Measurements from ENCODE around the gene COX10.

DNA sequence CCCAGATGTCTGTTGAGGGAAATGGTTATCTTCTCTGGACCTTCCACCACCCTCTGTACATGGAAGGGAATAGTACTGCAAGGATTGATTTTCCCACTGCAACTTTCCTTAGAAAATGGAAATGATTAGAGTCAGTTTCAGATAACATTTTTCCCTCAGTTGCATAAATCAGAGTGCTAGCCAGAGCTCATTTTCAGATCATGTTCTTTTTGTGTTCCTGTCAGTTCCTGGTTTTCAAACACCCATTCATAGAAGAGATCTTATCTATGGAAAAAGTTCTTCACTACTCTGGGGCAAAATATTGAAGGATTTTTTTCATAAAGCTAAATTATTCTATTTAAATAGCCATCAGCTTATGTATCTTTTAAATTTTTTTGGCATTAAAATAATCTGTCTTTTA lies 11.7 kb upstream of the COX10 start:
- TF ChIP-seq, protein P1, sequence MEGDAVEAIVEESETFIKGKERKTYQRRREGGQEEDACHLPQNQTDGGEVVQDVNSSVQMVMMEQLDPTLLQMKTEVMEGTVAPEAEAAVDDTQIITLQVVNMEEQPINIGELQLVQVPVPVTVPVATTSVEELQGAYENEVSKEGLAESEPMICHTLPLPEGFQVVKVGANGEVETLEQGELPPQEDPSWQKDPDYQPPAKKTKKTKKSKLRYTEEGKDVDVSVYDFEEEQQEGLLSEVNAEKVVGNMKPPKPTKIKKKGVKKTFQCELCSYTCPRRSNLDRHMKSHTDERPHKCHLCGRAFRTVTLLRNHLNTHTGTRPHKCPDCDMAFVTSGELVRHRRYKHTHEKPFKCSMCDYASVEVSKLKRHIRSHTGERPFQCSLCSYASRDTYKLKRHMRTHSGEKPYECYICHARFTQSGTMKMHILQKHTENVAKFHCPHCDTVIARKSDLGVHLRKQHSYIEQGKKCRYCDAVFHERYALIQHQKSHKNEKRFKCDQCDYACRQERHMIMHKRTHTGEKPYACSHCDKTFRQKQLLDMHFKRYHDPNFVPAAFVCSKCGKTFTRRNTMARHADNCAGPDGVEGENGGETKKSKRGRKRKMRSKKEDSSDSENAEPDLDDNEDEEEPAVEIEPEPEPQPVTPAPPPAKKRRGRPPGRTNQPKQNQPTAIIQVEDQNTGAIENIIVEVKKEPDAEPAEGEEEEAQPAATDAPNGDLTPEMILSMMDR (conservative IDR thresholded peaks at IDR 0.05; ENCODE audit: low read depth, low read length), result no peak
- no peak for TF ChIP-seq EZH2 (IDR thresholded peaks at IDR 0.05; ENCODE audit: borderline replicate concordance, low read depth, low read length, poor library complexity, severe bottlenecking)
